Measurements from ENCODE around the gene GSTM1.

Gene GSTM1

GRCh38 chr1:109732390-109732881, 44.8 kb downstream of the GSTM1 start:
- H3K36me3 ChIP-seq (ENCODE audit: low read depth), result peaks cover 4% of the 10 kb centered on the region
- H3K27me3 ChIP-seq (ENCODE audit: insufficient read depth, poor library complexity, severe bottlenecking), result no peaks in the 10 kb centered on the region
- TF ChIP-seq CTCF (IDR thresholded peaks at IDR 0.05; ENCODE audit: poor library complexity, severe bottlenecking), result no peak
- H3K4me3 ChIP-seq (ENCODE audit: severe bottlenecking), result no peak overlapping the region
- no peak for ATAC-seq (ENCODE audit: low read depth)
- no peaks in the 10 kb centered on the region for H3K9me3 ChIP-seq (ENCODE audit: severe bottlenecking)
- no peaks in the 10 kb centered on the region for H3K4me1 ChIP-seq (ENCODE audit: insufficient read depth, poor library complexity, severe bottlenecking)
- no peak for DNase-seq (ENCODE audit: low spot score)
- no peak overlapping the region for H3K27ac ChIP-seq (ENCODE audit: poor library complexity, severe bottlenecking)

- H3K4me3 ChIP-seq (ENCODE audit: severe bottlenecking), result no peak overlapping the region
- no peak for DNase-seq (ENCODE audit: low spot score)
- H3K4me1 ChIP-seq (ENCODE audit: insufficient read depth, poor library complexity, severe bottlenecking), result no peaks in the 10 kb centered on the region
- H3K9me3 ChIP-seq (ENCODE audit: severe bottlenecking), result no peaks in the 10 kb centered on the region
- H3K27ac ChIP-seq (ENCODE audit: poor library complexity, severe bottlenecking), result no peak overlapping the region
- H3K27me3 ChIP-seq (ENCODE audit: insufficient read depth, poor library complexity, severe bottlenecking), result no peaks in the 10 kb centered on the region
- TF ChIP-seq CTCF (IDR thresholded peaks at IDR 0.05; ENCODE audit: poor library complexity, severe bottlenecking), result no peak
- no peak for ATAC-seq (ENCODE audit: low read depth)
- H3K36me3 ChIP-seq (ENCODE audit: low read depth), result peaks cover 13% of the 10 kb centered on the region
These were observed 45.7 kb downstream of the GSTM1 start for GRCh38 chr1:109733236-109733870.

- TF ChIP-seq CTCF (IDR thresholded peaks at IDR 0.05; ENCODE audit: poor library complexity, severe bottlenecking), result no peak
- Histone ChIP-seq H3K27me3 (ENCODE audit: insufficient read depth, poor library complexity, severe bottlenecking) (no peaks in the 10 kb centered on the region), H3K36me3 (ENCODE audit: low read depth) (peaks cover 15% of the 10 kb centered on the region), H3K4me3 (ENCODE audit: severe bottlenecking) (peak overlapping the region; percentile 52), H3K4me1 (ENCODE audit: insufficient read depth, poor library complexity, severe bottlenecking) (no peaks in the 10 kb centered on the region), H3K9me3 (ENCODE audit: severe bottlenecking) (no peaks in the 10 kb centered on the region), H3K27ac (ENCODE audit: poor library complexity, severe bottlenecking) (no peak overlapping the region)
- peak; percentile 86 for ATAC-seq (ENCODE audit: low read depth)
- no peak for DNase-seq (ENCODE audit: low spot score)
These were observed 52.4 kb downstream of the GSTM1 start for GRCh38 chr1:109739738-109740614.

DNA sequence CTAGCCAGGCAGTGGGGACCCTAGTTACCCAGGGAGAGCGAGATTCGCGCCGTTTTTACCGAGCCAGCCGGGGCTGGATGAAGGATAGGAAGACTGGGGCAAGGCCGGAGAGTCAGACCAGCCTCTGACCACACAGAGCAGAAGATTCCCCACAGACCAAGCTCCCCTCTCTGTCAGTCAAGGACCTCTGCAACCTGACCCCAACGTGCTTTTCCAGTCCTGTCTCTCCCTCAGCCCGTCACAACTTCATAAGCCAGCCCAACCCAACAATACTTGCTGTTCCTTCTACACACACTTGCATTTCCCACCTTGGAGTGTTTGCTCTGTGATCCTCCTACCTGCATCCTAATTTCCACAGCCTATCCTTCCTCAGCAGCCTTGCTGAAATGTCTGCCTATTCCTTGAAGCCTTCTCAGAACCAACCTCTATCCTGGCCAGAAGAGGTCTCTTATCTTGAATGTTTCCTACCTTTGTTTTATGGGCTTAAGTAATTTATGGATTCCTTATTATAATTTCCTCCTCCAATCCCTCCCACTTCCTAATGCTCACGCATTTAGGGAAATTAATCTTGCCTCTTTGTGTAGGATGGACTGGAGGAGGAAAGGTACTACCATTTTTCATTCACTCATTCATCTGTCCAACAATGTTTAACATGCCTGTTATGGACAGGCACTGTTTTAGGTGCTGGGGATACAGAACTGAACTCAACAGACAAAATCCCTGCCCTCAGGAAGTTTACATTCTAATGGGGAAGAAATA, 53.2 kb downstream of the GSTM1 start, which contains the start of gene GSTM3:
Gene GSTM3 (minus strand): TSS at position 424 of the 759 bp plus-strand sequence. CDS start 751 bp downstream, outside the sequence.
- DNase-seq (ENCODE audit: low spot score), result no peak
- Histone ChIP-seq H3K27ac (ENCODE audit: poor library complexity, severe bottlenecking) (no peak within 1 kb of the TSS), H3K9me3 (ENCODE audit: severe bottlenecking) (no peaks in the 10 kb centered on the region), H3K4me3 (ENCODE audit: severe bottlenecking) (peak within 1 kb of the TSS; percentile 52), H3K27me3 (ENCODE audit: insufficient read depth, poor library complexity, severe bottlenecking) (no peaks in the 10 kb centered on the region), H3K36me3 (ENCODE audit: low read depth) (peaks cover 15% of the 10 kb centered on the region), H3K4me1 (ENCODE audit: insufficient read depth, poor library complexity, severe bottlenecking) (no peaks in the 10 kb centered on the region)
- no peak for TF ChIP-seq CTCF (IDR thresholded peaks at IDR 0.05; ENCODE audit: poor library complexity, severe bottlenecking)
- peak; percentile 43 for ATAC-seq (ENCODE audit: low read depth)

Data from RWPE2 (cell line).